Lower leg skin (tissue), 3 donors: ENCODE measurements around the gene SENP6.

Experiments used
- POLR2A ChIP-seq, 2 donors: fragments of 450-650 bp; IDR thresholded peaks; one replicate each; pipeline ENCODE4 v1.6.1; 2016 to 2017; ENCODE audit warnings: antibody characterized with exemption in 2 of 2, mild to moderate bottlenecking in 1 of 2, moderate library complexity in 1 of 2
- TF ChIP-seq, protein P1 (sequence below), 3 donors: fragments of 450-650 bp; IDR thresholded peaks; one replicate each; pipeline ENCODE4 v1.5.1; 2016; ENCODE audit warnings: antibody characterized with exemption in 3 of 3, mild to moderate bottlenecking in 3 of 3, moderate library complexity in 2 of 3

DNA sequence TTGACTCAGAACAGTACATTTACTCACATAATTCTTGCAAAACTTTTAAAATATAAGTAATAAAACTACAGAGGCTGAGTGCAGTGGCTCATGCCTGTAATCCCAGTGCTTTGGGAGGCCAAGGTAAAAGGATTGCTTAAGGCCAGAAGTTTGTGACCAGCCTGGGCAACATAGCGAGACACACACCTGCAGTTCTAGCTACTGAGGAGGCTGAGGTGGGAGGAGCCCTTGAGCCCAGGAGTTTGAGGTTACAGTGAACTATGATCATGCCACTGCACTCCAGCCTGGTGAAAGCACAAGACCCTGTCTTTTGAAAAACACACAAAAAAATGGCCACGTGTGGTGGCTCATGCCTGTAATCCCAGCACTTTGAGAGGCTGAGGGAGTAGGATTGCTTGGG is 125.5 kb downstream of the SENP6 start:
- TF ChIP-seq, protein P1, sequence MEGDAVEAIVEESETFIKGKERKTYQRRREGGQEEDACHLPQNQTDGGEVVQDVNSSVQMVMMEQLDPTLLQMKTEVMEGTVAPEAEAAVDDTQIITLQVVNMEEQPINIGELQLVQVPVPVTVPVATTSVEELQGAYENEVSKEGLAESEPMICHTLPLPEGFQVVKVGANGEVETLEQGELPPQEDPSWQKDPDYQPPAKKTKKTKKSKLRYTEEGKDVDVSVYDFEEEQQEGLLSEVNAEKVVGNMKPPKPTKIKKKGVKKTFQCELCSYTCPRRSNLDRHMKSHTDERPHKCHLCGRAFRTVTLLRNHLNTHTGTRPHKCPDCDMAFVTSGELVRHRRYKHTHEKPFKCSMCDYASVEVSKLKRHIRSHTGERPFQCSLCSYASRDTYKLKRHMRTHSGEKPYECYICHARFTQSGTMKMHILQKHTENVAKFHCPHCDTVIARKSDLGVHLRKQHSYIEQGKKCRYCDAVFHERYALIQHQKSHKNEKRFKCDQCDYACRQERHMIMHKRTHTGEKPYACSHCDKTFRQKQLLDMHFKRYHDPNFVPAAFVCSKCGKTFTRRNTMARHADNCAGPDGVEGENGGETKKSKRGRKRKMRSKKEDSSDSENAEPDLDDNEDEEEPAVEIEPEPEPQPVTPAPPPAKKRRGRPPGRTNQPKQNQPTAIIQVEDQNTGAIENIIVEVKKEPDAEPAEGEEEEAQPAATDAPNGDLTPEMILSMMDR (IDR thresholded peaks at IDR 0.05): no peak
- TF ChIP-seq POLR2A (IDR thresholded peaks at IDR 0.05): no peak
